OCI-LY7 (cell line): ENCODE measurements around the gene PLEKHG1. TPM values are rescaled to one million over a fixed set of nuclear protein-coding genes. Genes with fewer than 3 reads are reported as not detected.

Source experiments
- BruUV-seq: library from RNA; stranded (reverse); fragments of 400-500 nt; replicated peaks from 2 replicates; lab custom pipeline; 2021; lab: Mats Ljungman, UMichigan
- CTCF ChIA-PET: fragments of 300-600 bp; sonication (Branson Sonifier 250); formaldehyde crosslinking; loops from one replicate; lab custom pipeline; 2022; ENCODE audit warnings: antibody characterized with exemption; ENCODE audit not compliant: unreplicated experiment; lab: Charles Lee
- POLR2A ChIA-PET: fragments of 300-600 bp; sonication (Branson Sonifier 250); formaldehyde crosslinking; loops from one replicate; lab custom pipeline; 2022; ENCODE audit warnings: antibody characterized with exemption; lab: Charles Lee
- DNase-seq: peaks from one replicate; pipeline ENCODE4 v3.0.0-alpha.2; 2015; ENCODE audit warnings: low spot score
- H2AFZ ChIP-seq: fragments of 200-600 bp; sonication (generic), shearing (Covaris generic); 2 replicates; pipeline ENCODE4 v1.6.1; 2014; ENCODE audit warnings: mild to moderate bottlenecking, antibody characterized with exemption, low read length, moderate library complexity
- H3K27ac ChIP-seq: fragments of 200-600 bp; sonication (generic); 2 replicates; pipeline ENCODE4 v1.5.1; 2014; ENCODE audit warnings: mixed run types, low read depth, mild to moderate bottlenecking, moderate library complexity, low read length, inconsistent platforms; ENCODE audit not compliant: poor library complexity, severe bottlenecking
- H3K36me3 ChIP-seq: fragments of 200-600 bp; sonication (generic); 2 replicates; pipeline ENCODE4 v1.6.1; 2014; ENCODE audit warnings: mild to moderate bottlenecking, antibody characterized with exemption, low read length, moderate library complexity, mixed read lengths; ENCODE audit not compliant: insufficient read depth
- H3K4me1 ChIP-seq: fragments of 200-600 bp; sonication (generic); 2 replicates; pipeline ENCODE4 v1.5.1; 2014; ENCODE audit warnings: mild to moderate bottlenecking, low read length; ENCODE audit not compliant: insufficient read depth, poor library complexity, severe bottlenecking
- H3K4me2 ChIP-seq: fragments of 200-600 bp; sonication (generic); 2 replicates; pipeline ENCODE4 v1.6.1; 2014; ENCODE audit warnings: mild to moderate bottlenecking, low read length
- H3K4me3 ChIP-seq: fragments of 200-600 bp; sonication (generic); 2 replicates; pipeline ENCODE4 v1.5.1; 2014; ENCODE audit warnings: mild to moderate bottlenecking, low read depth, low read length; ENCODE audit not compliant: poor library complexity, severe bottlenecking
- H3K79me2 ChIP-seq: fragments of 200-600 bp; sonication (generic); 2 replicates; pipeline ENCODE4 v1.6.1; 2016; ENCODE audit warnings: low read depth, mild to moderate bottlenecking, low read length, moderate library complexity, mixed read lengths; ENCODE audit not compliant: insufficient read depth
- H3K9me2 ChIP-seq: fragments of 200-600 bp; sonication (generic); 2 replicates; pipeline ENCODE4 v1.6.1; 2016; ENCODE audit warnings: mild to moderate bottlenecking, low read length, mixed read lengths; ENCODE audit not compliant: insufficient read depth
- H3K9me3 ChIP-seq: fragments of 200-600 bp; sonication (generic); 2 replicates; pipeline ENCODE4 v1.6.1; 2014; ENCODE audit warnings: mild to moderate bottlenecking, mixed run types, low read length, mixed read lengths
- H4K20me1 ChIP-seq: fragments of 200-600 bp; sonication (generic); 2 replicates; pipeline ENCODE4 v1.6.1; 2014; ENCODE audit warnings: mild to moderate bottlenecking, antibody characterized with exemption, low read length, moderate library complexity, mixed read lengths; ENCODE audit not compliant: insufficient read depth
- CTCF ChIP-seq: fragments of 200-600 bp; sonication (generic); conservative IDR thresholded peaks from 2 replicates; pipeline ENCODE4 v1.5.1; 2014; ENCODE audit warnings: mild to moderate bottlenecking, antibody characterized with exemption, low read length, moderate library complexity, mixed read lengths
- EZH2phosphoT487 ChIP-seq: fragments of 200-600 bp; sonication (generic); IDR thresholded peaks from 2 replicates; pipeline ENCODE4 v1.6.1; 2018; ENCODE audit warnings: low read depth, borderline replicate concordance, mild to moderate bottlenecking, mixed run types, antibody characterized with exemption, low read length, moderate library complexity, mixed read lengths
- intact Hi-C: fragments of 100-400 bp; cut with micrococcal nuclease; formaldehyde crosslinking; loops from one replicate; pipeline ENCODE4 v1.10.0; 2022; ENCODE audit not compliant: unreplicated experiment
- total RNA-seq, 2 experiments: library from RNA; depleted of rRNA in 1 of 2; stranded (reverse); fragments of >200 nt in 1 of 2; shearing (Covaris generic) in 1 of 2; gene quantifications; 2 replicates each; pipeline ENCODE4 v1.2.3, GENCODE V29; 2014 to 2022

The PLEKHG1 gene
- total RNA-seq, 2 experiments from 2014 or later, result 17.9 to 19.6 TPM

DNA sequence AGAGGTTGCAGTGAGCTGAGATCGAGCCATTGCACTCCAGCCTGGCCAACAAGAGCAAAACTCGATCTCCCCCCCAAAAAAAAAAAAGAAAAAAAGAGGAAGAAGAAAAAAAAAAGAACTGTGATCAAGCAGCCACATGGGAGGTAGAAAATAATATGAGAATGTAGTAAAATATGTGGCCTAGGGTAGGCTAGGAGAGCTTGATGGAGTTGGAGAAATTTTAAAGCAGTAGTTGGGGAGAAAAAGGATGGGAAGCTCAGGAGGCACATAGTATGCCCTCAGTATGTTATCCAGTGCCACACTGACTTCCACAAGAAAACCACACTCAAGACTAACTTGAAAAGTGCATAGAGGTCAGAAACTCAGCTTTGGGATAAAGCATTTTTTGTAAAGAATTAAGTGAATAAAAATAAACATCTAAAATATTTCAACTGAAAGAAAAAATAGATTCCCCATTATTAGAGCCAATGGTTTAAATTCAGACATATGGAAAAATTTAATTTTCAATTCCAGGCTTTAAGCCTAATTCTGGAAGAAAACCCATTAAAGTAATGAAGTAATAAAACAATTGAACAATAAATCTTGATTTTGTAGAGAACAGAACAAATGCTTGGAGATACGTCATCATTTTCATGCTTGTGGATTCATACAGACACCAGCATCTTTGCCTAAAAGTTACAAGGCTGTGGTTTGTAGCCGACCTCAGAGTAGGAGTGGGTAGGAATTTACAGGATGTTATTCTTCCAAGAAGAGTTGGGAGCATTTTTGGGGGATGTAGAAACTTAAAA is 34.7 kb downstream of the PLEKHG1 start:
- Histone ChIP-seq H3K9me3 (no peaks in the 10 kb centered on the region), H3K4me3 (peak overlapping the region; percentile 41), H3K27ac (peak overlapping the region; percentile 38), H3K9me2 (no peaks in the 10 kb centered on the region), H3K36me3 (no peaks in the 10 kb centered on the region), H3K4me1 (peaks cover 79% of the 10 kb centered on the region), H2AFZ (peak overlapping the region; percentile 72), H3K79me2 (peaks cover 5% of the 10 kb centered on the region; the same call in 1 of the 2 replicates), H3K4me2 (peak overlapping the region; percentile 88), H4K20me1 (no peaks in the 10 kb centered on the region)
- no TSS peak for BruUV-seq
- DNase-seq, result peak; percentile 47
- ChIA-PET CTCF (interaction anchor here (0.6 to 1.2 kb wide), 2 partner anchors 36 to 516 kb away, joined by 3 to 4 read pairs; no protein-coding TSS in a partner anchor), POLR2A (interaction anchor here (0.6 to 2.2 kb wide), 17 partner anchors 8 to 224 kb away, joined by 3 to 7 read pairs (median 3); no protein-coding TSS in a partner anchor)
- intact Hi-C loops, result loop anchor here (2.0 kb wide), 1 partner anchor 34 kb away; no protein-coding TSS in a partner anchor
- TF ChIP-seq CTCF, result no peak
- TF ChIP-seq EZH2phosphoT487, result no peak

GRCh38 chr6:150634964-150635292 is 35.2 kb downstream of the PLEKHG1 start:
- no TSS peak for BruUV-seq
- TF ChIP-seq CTCF, result no peak
- no peak for TF ChIP-seq EZH2phosphoT487
- Histone ChIP-seq H3K4me2 (peak overlapping the region; percentile 88), H3K27ac (peak overlapping the region; percentile 38), H3K79me2 (peaks cover 5% of the 10 kb centered on the region; the same call in 1 of the 2 replicates), H3K4me3 (peak overlapping the region; percentile 41), H4K20me1 (no peaks in the 10 kb centered on the region), H3K9me2 (no peaks in the 10 kb centered on the region), H3K4me1 (peaks cover 79% of the 10 kb centered on the region), H3K9me3 (no peaks in the 10 kb centered on the region), H3K36me3 (no peaks in the 10 kb centered on the region), H2AFZ (peak overlapping the region; percentile 72)
- CTCF ChIA-PET, result interaction anchor here (0.6 to 1.2 kb wide), 3 partner anchors 34 to 516 kb away, joined by 3 to 4 read pairs (median 3); no protein-coding TSS in a partner anchor
- DNase-seq, result no peak
- POLR2A ChIA-PET, result interaction anchor here (0.6 to 2.2 kb wide), 16 partner anchors 8 to 744 kb away, joined by 3 to 7 read pairs (median 4); no protein-coding TSS in a partner anchor
- intact Hi-C loops, result loop anchor here (2.0 kb wide), 1 partner anchor 34 kb away; no protein-coding TSS in a partner anchor
